NCI-H146 treated with DMSO at 0.1 percent for 48 hours (cell line): ENCODE results near the gene EHD1.

Source experiments
- DNase-seq: peaks from one replicate; lab custom pipeline; 2025; ENCODE audit not compliant: unreplicated experiment; lab: John Stamatoyannopoulos, UW

Gene EHD1

GRCh38 chr11:64845129-64845775 is 33.2 kb downstream of the EHD1 start:
- DNase-seq, result no peak

- peak; percentile 63 for DNase-seq
Observed at GRCh38 chr11:64844330-64845128, 33.9 kb downstream of the EHD1 start, which contains the start of gene CDC42BPG. CDC42BPG (minus strand) TSS chr11:64844653; CDS start chr11:64844569, 84 bp downstream.

- peak; percentile 19 for DNase-seq
Observed at GRCh38 chr11:64843686-64844329, 34.6 kb downstream of the EHD1 start.

- DNase-seq, result peak; percentile 16
Observed at GRCh38 chr11:64842851-64843685, 35.4 kb downstream of the EHD1 start.

- DNase-seq, result no peak
Observed at GRCh38 chr11:64842366-64842759, 36.1 kb downstream of the EHD1 start.

DNA sequence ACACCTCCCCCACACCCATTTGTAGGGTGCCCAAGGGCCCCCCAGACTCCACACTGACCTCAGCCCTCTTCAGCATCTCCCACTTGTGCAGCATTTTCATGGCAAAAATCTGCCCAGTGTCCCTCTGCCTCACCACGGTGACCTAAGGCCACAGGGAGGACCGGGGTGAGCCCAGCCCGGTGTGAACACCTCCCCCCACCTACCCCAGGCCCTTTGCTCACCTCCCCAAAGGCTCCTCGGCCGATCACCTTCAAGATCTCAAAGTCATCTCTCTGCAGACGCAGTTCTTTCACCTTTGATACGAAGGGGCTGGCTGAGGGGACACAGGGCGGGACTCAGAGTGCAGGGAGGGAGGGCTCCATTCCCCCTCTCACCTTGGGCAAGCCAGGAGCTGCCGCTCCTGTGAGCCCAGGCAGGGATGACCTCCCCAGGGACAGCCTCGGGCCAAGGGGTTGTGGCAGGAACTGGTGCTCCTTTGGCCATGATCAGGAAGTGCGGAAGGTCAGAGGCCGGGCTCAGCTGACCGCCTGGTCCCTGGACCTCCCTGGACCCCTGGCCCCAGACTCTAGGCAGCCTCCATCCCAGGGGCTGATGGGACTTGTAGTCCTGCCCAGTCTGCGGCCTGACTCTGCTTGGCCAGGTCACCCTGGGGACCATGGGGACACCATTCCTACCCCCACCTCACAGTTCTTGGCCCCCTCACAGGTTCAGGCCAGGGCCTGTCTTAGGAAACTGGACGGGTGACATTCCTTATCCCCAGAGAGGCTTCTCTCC is 36.6 kb downstream of the EHD1 start:
- DNase-seq, result no peak

DNA sequence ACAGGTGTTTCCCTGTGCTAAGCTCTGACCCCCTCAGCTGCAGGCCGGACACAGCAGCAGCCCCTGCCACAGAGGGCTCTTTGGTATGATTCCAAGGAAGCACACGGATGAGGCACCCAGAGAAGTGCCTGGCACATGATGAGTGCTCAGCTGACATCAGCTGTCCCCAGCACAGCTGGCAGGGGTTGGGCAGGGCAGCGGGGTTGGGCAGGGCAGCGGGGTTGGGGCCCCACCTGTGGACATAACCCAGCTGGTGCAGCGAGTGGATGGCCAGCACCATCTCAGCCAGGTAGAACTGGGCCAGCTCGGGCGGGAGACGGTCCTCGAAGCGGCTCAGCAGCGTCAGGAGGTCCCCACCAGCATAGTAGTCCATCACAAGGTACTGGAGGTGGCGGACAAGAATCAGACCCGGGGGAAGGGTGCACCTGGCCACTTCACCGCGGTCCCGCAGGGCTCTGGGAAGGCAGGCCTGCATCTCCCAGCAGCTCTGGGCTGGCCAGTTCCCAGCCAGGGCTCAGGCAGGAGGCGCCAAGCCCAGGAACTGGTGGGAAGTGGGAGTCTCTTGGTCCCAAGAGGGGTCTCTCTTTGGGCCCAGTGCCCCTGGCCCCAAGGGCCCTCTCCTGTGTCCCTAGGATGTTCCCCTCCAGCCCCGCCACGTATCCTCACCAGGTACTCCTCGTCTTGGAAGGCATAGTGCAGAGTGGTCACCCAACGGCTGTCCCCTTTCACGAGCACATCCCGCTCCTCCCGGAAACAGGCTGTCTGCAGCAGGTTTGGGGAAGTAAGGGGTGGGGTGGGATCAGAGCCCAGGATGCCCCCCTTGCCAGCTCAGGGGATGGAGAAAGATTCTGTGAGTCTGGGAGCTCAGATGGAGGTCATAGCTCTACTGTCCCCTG is 38.3 kb downstream of the EHD1 start:
- no peak for DNase-seq

- no peak for DNase-seq
Observed at GRCh38 chr11:64839335-64839734, 39.1 kb downstream of the EHD1 start.

GRCh38 chr11:64838600-64839334 is 39.7 kb downstream of the EHD1 start:
- DNase-seq, result no peak

DNA sequence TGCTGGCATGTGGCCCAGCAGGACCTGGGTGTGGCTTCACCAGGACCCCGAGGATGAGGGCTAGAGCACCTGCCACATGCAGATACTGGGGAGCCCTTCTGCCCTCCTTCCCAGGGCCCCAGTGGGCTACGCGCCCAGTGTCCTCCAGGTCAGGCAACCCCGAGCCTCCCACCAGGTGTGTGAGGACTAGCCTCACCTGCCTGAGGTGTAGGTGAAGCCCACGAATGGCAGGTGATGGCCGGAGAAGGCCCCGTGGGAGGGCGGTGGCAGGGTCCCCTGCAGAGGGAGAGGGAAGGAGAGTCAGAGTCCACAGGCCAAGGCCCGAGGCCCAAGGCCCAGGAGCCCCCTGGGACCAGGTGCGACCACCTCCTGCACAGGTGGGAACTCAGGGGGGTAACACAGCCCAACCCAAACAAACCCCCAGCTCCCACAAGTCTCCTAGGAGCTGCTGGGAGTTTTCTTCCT is 40.5 kb downstream of the EHD1 start:
- DNase-seq, result no peak

- no peak for DNase-seq
Observed at GRCh38 chr11:64836448-64837072, 41.9 kb downstream of the EHD1 start.

GRCh38 chr11:64835616-64836447 is 42.6 kb downstream of the EHD1 start:
- no peak for DNase-seq

DNA sequence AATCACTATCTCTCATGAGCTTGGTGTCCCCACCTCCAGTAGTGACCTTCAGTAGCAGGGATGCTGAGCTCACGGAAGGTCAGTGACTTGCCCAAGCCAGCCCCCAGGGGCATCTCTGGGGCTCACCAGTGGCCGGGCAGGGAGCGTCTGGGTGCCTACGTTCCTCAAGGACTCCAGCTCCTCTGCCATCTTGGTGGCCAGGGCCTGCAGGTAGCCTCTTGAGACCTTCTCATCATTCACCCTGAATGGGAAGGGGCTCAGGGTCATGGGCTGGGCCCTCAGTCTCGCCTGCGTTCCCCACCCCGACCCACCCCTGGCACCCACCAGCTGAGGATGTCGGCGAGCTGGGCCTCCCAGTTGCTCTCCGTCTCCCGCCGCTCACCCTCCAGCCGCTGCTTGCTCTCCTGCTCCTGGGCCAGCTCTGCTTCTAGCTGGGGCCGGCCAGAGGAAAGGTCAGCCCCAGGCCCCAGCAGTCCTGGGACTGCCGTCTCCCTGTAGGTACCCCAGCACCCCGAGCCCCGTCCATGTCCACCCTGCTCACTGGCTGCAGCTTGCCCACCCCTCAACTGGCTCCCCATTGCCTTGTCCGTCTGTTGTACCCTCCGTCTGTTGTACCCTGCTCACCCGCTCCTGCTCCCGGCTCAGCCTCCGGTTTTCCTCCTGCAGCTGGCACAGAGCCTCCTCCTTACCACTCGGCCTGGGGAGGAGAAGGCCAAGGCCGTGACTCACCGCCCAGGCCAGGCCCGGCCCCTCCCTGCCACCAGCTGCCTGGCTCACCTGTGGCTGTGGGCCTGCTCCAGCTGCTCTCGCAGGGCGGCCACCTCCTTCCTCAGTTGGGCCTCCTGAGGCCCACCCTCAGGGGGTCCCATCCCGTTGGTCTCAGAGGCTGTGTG is 43.5 kb downstream of the EHD1 start:
- DNase-seq, result no peak

DNA sequence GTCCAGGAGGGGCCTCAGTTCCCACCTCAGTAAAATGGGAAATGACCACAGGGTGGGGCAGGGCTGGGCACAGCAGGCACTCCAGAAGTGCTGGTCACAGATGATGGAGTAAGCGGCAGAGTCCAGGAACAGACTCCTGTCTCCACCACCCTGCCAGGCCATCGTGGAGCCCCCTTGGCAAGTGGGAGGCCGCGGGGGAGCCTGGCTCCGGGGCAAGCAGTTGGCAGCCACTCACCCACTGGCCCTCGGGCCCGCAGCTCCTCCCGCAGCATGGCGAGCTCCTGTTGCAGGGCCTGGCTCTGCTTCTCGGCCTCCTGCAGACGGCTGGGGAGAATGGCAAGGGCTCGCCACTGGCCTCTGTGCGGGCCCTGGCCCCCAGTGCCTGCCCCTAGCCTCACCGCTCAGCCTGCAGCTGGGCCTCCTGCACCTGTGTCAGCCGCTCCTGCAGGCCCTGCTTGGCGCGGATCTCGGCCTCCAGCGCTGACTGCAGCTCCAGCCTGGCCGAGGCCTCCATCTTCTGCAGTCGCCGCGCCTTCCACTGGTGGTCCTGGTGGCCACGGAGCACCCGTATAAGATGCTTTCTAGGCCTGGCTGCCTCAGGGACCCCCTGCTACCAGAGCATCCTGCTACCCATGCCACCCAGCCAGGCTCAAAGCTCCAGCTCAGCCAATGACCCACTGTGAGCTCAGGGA is 44.2 kb downstream of the EHD1 start:
- DNase-seq, result no peak

DNA sequence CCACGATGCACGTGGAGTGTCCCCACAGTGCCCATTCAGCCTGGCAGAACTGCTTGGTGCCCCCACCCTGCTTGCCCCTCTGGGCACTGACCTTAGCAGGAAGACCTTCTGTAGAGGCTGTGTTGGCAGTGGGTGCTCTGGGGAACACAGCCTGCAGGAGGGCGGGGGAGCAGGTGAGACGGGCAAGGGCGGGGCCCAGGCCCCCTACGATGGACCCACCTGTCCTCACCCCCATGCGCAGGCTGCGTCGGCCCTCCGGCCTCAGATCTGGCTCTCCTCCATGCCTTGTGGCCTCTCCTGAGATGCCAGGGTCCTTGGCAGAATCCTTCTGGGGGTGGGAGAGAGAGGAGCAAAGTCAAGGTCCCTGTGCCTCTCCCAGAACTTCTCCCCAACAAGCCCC is 44.9 kb downstream of the EHD1 start:
- no peak for DNase-seq

GRCh38 chr11:64833198-64833502 is 45.3 kb downstream of the EHD1 start:
- DNase-seq, result no peak
